Activated T-helper 17 cell treated with anti-CD3 and anti-CD28 coated beads, Interleukin-2, amount 50 U/mL, for 72 hours (primary cell): ENCODE data around the gene WNT11. TPM values are rescaled to one million over a fixed set of nuclear protein-coding genes. Genes with fewer than 3 reads are reported as not detected.

Experiments used
- ATAC-seq: fragments of 150-1000 bp; cut with Tn5 transposase; replicated peaks from 2 replicates; pipeline ENCODE4 v1.10.0; 2021; ENCODE audit warnings: mild to moderate bottlenecking, moderate library complexity
- H3K27ac Mint-ChIP-seq: one replicate; pipeline ENCODE4 v1.8.0; 2022; ENCODE audit warnings: mixed read lengths
- H3K27me3 Mint-ChIP-seq: one replicate; pipeline ENCODE4 v1.8.0; 2022; ENCODE audit warnings: mixed read lengths
- H3K36me3 Mint-ChIP-seq: one replicate; pipeline ENCODE4 v1.8.0; 2022; ENCODE audit warnings: low read depth, mild to moderate bottlenecking, mixed read lengths
- H3K4me1 Mint-ChIP-seq: one replicate; pipeline ENCODE4 v1.8.0; 2022; ENCODE audit warnings: mixed read lengths
- H3K4me3 Mint-ChIP-seq: one replicate; pipeline ENCODE4 v1.8.0; 2022; ENCODE audit warnings: mild to moderate bottlenecking, mixed read lengths
- H3K9me3 Mint-ChIP-seq: one replicate; pipeline ENCODE4 v1.8.0; 2022; ENCODE audit warnings: mixed read lengths
- total RNA-seq, 2 donors: library from RNA; stranded (reverse); gene quantifications; one replicate each; pipeline ENCODE4 v1.2.3, GENCODE V29; 2022

Gene WNT11
- total RNA-seq, 2 donors from 2014 or later: not detected

- peaks cover 5% of the 10 kb centered on the region for H3K27me3 Mint-ChIP-seq
- H3K27ac Mint-ChIP-seq: no peak overlapping the region
- H3K36me3 Mint-ChIP-seq: no peaks in the 10 kb centered on the region
- ATAC-seq: no peak
- H3K4me1 Mint-ChIP-seq: peaks cover 5% of the 10 kb centered on the region
- H3K4me3 Mint-ChIP-seq: no peak overlapping the region
- no peaks in the 10 kb centered on the region for H3K9me3 Mint-ChIP-seq
These were observed 48.4 kb downstream of the WNT11 start for GRCh38 chr11:76157891-76158290.

- H3K4me1 Mint-ChIP-seq: peaks cover 12% of the 10 kb centered on the region
- peaks cover 10% of the 10 kb centered on the region for H3K27me3 Mint-ChIP-seq
- no peak overlapping the region for H3K27ac Mint-ChIP-seq
- no peak for ATAC-seq
- H3K36me3 Mint-ChIP-seq: no peaks in the 10 kb centered on the region
- no peaks in the 10 kb centered on the region for H3K9me3 Mint-ChIP-seq
- H3K4me3 Mint-ChIP-seq: no peak overlapping the region
These were observed 49.3 kb downstream of the WNT11 start for GRCh38 chr11:76156971-76157427.

- Mint-ChIP-seq H3K27ac (no peak overlapping the region), H3K4me3 (no peak overlapping the region), H3K4me1 (peaks cover 18% of the 10 kb centered on the region), H3K27me3 (peaks cover 12% of the 10 kb centered on the region), H3K9me3 (no peaks in the 10 kb centered on the region), H3K36me3 (no peaks in the 10 kb centered on the region)
- no peak for ATAC-seq
These were observed 50.6 kb downstream of the WNT11 start for GRCh38 chr11:76155500-76156227.

- Mint-ChIP-seq H3K4me1 (peaks cover 18% of the 10 kb centered on the region), H3K36me3 (no peaks in the 10 kb centered on the region), H3K4me3 (peak overlapping the region; percentile 85), H3K27me3 (peaks cover 12% of the 10 kb centered on the region), H3K27ac (peak overlapping the region; percentile 36), H3K9me3 (no peaks in the 10 kb centered on the region)
- ATAC-seq: no peak
These were observed 52.8 kb downstream of the WNT11 start for GRCh38 chr11:76153571-76153923.

- Mint-ChIP-seq H3K27ac (peak overlapping the region; percentile 93), H3K4me1 (peaks cover 18% of the 10 kb centered on the region), H3K4me3 (peak overlapping the region; percentile 85), H3K36me3 (no peaks in the 10 kb centered on the region), H3K9me3 (no peaks in the 10 kb centered on the region), H3K27me3 (peaks cover 12% of the 10 kb centered on the region)
- no peak for ATAC-seq
These were observed 53.3 kb downstream of the WNT11 start for GRCh38 chr11:76152741-76153570.

- Mint-ChIP-seq H3K27ac (peak overlapping the region; percentile 93), H3K4me1 (peaks cover 18% of the 10 kb centered on the region), H3K4me3 (peak overlapping the region; percentile 85), H3K27me3 (peaks cover 12% of the 10 kb centered on the region), H3K9me3 (no peaks in the 10 kb centered on the region), H3K36me3 (no peaks in the 10 kb centered on the region)
- peak; percentile 98 for ATAC-seq
These were observed 54.1 kb downstream of the WNT11 start for GRCh38 chr11:76152086-76152681.

GRCh38 chr11:76151556-76152085 lies 54.7 kb downstream of the WNT11 start:
- H3K36me3 Mint-ChIP-seq: no peaks in the 10 kb centered on the region
- peak; percentile 27 for ATAC-seq
- H3K4me3 Mint-ChIP-seq: peak overlapping the region; percentile 85
- peak overlapping the region; percentile 93 for H3K27ac Mint-ChIP-seq
- no peaks in the 10 kb centered on the region for H3K9me3 Mint-ChIP-seq
- peaks cover 12% of the 10 kb centered on the region for H3K27me3 Mint-ChIP-seq
- peaks cover 18% of the 10 kb centered on the region for H3K4me1 Mint-ChIP-seq

GRCh38 chr11:76150141-76150540 lies 56.2 kb downstream of the WNT11 start:
- ATAC-seq: no peak
- Mint-ChIP-seq H3K27me3 (peaks cover 12% of the 10 kb centered on the region), H3K9me3 (no peaks in the 10 kb centered on the region), H3K36me3 (no peaks in the 10 kb centered on the region), H3K27ac (peak overlapping the region; percentile 50), H3K4me1 (peaks cover 18% of the 10 kb centered on the region), H3K4me3 (no peak overlapping the region)

- H3K4me3 Mint-ChIP-seq: no peak overlapping the region
- ATAC-seq: no peak
- H3K9me3 Mint-ChIP-seq: no peaks in the 10 kb centered on the region
- peak overlapping the region; percentile 50 for H3K27ac Mint-ChIP-seq
- peaks cover 18% of the 10 kb centered on the region for H3K4me1 Mint-ChIP-seq
- H3K27me3 Mint-ChIP-seq: peaks cover 12% of the 10 kb centered on the region
- no peaks in the 10 kb centered on the region for H3K36me3 Mint-ChIP-seq
These were observed 56.6 kb downstream of the WNT11 start for GRCh38 chr11:76149713-76150112.

GRCh38 chr11:76148941-76149613 lies 57.2 kb downstream of the WNT11 start:
- Mint-ChIP-seq H3K27ac (no peak overlapping the region), H3K9me3 (no peaks in the 10 kb centered on the region), H3K27me3 (peaks cover 12% of the 10 kb centered on the region), H3K4me1 (peaks cover 18% of the 10 kb centered on the region), H3K4me3 (no peak overlapping the region), H3K36me3 (no peaks in the 10 kb centered on the region)
- no peak for ATAC-seq

GRCh38 chr11:76148231-76148630 lies 58.1 kb downstream of the WNT11 start:
- no peak overlapping the region for H3K4me3 Mint-ChIP-seq
- H3K36me3 Mint-ChIP-seq: no peaks in the 10 kb centered on the region
- no peak for ATAC-seq
- H3K27ac Mint-ChIP-seq: no peak overlapping the region
- H3K4me1 Mint-ChIP-seq: peaks cover 16% of the 10 kb centered on the region
- H3K9me3 Mint-ChIP-seq: no peaks in the 10 kb centered on the region
- H3K27me3 Mint-ChIP-seq: peaks cover 9% of the 10 kb centered on the region

- ATAC-seq: no peak
- Mint-ChIP-seq H3K27me3 (peaks cover 4% of the 10 kb centered on the region), H3K27ac (no peak overlapping the region), H3K36me3 (peaks cover 9% of the 10 kb centered on the region), H3K4me1 (peaks cover 8% of the 10 kb centered on the region), H3K9me3 (no peaks in the 10 kb centered on the region), H3K4me3 (no peak overlapping the region)
These were observed 59.1 kb downstream of the WNT11 start for GRCh38 chr11:76147106-76147740.

- H3K27me3 Mint-ChIP-seq: no peaks in the 10 kb centered on the region
- no peak overlapping the region for H3K27ac Mint-ChIP-seq
- H3K9me3 Mint-ChIP-seq: no peaks in the 10 kb centered on the region
- H3K4me1 Mint-ChIP-seq: no peaks in the 10 kb centered on the region
- ATAC-seq: no peak
- no peak overlapping the region for H3K4me3 Mint-ChIP-seq
- peaks cover 30% of the 10 kb centered on the region for H3K36me3 Mint-ChIP-seq
These were observed 63.0 kb downstream of the WNT11 start for GRCh38 chr11:76143274-76143673.
